GM13977 (cell line): Measurements from ENCODE around the gene PLD1.

ENCODE experiments used
- DNase-seq: peaks from one replicate; pipeline ENCODE4 v3.0.0; 2012; ENCODE audit warnings: low spot score
- CTCF ChIP-seq: IDR thresholded peaks from 2 replicates; pipeline ENCODE4 v1.5.1; 2012; ENCODE audit warnings: mild to moderate bottlenecking, control low read depth; ENCODE audit not compliant: insufficient read depth; ENCODE audit errors: extremely low read depth, missing control alignments
- in situ Hi-C: fragments of 300-500 bp; cut with MboI; formaldehyde crosslinking; loops from one replicate; pipeline ENCODE4 v1.12.0; 2022; ENCODE audit warnings: low sequenced_read_pairs, low pct_unique_long_range_greater_than_20kb, mixed read lengths, inconsistent platforms; ENCODE audit not compliant: unreplicated experiment

PLD1 gene

GRCh38 chr3:171688002-171688401 is 122.3 kb downstream of the PLD1 start:
- in situ Hi-C loops: no loop called here
- TF ChIP-seq CTCF: no peak

GRCh38 chr3:171687581-171687980 is 122.7 kb downstream of the PLD1 start:
- TF ChIP-seq CTCF: no peak
- no peak for DNase-seq
- in situ Hi-C loops: no loop called here

More at GRCh38 chr3:171688002-171688401, 122.3 kb downstream of the PLD1 start:
- no peak for DNase-seq

- no peak for DNase-seq
- no peak for TF ChIP-seq CTCF
- in situ Hi-C loops: no loop called here
Measured at GRCh38 chr3:171687064-171687463, 123.2 kb downstream of the PLD1 start.

- DNase-seq: no peak
- in situ Hi-C loops: no loop called here
- TF ChIP-seq CTCF: no peak
Measured at GRCh38 chr3:171685116-171685895, 125.0 kb downstream of the PLD1 start.

- no peak for TF ChIP-seq CTCF
- DNase-seq: no peak
- in situ Hi-C loops: no loop called here
Measured at GRCh38 chr3:171684221-171684620, 126.1 kb downstream of the PLD1 start.

GRCh38 chr3:171682743-171683142 is 127.5 kb downstream of the PLD1 start:
- no peak for DNase-seq
- in situ Hi-C loops: no loop called here
- TF ChIP-seq CTCF: no peak
